GM18526 (cell line): ENCODE data around the gene R3HCC1L.

ENCODE experiments used
- POLR2A ChIP-seq: IDR thresholded peaks from 3 replicates; pipeline ENCODE4 v1.6.1; 2011; ENCODE audit not compliant: insufficient read length; ENCODE audit errors: extremely low read depth

The R3HCC1L gene

GRCh38 chr10:98212196-98212595, 77.7 kb downstream of the R3HCC1L start:
- TF ChIP-seq POLR2A: no peak

GRCh38 chr10:98213740-98214139, 79.3 kb downstream of the R3HCC1L start:
- TF ChIP-seq POLR2A: no peak

- TF ChIP-seq POLR2A: no peak
Observed at GRCh38 chr10:98215373-98215772, 80.9 kb downstream of the R3HCC1L start.

- TF ChIP-seq POLR2A: no peak
Observed at GRCh38 chr10:98217801-98218200, 83.3 kb downstream of the R3HCC1L start.

DNA sequence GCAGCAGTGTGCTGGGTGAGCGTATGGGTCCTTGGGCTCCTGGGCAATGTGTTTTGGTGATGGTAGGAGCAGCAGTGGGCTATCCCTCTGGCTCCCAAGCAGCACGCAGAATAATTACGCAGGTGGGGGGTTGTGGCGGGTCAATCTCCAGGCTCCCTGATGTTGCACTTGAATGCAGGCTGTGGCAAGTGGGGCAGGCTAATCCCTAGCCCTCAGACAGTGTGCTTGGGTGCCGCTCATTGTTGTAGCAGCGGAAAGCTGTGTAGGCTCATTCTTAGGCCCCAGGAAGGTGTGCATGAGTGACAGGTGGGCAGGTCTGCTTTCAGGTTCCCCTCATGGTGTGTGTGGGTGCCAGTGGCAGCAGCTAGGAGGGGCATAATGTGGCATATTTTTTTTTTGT, 89.4 kb downstream of the R3HCC1L start:
- TF ChIP-seq POLR2A: no peak

DNA sequence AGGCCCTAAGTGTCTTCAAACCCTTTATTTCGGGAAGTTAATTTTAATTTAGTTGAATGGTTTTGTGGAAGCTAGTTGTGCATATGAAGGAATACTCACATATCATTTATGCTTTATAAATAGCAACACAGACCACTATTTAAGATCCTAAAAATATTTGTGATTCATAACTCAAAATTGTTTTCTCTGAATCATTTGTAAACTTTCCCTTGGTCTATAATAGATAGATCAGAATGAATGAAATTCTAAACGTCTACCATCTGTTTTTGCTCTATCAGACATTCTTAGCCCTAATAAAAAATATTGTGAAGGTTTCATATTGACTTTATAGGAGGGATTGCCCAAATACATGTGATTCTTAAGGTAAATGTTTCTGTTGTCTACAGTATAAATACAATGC, 90.1 kb downstream of the R3HCC1L start:
- no peak for TF ChIP-seq POLR2A

DNA sequence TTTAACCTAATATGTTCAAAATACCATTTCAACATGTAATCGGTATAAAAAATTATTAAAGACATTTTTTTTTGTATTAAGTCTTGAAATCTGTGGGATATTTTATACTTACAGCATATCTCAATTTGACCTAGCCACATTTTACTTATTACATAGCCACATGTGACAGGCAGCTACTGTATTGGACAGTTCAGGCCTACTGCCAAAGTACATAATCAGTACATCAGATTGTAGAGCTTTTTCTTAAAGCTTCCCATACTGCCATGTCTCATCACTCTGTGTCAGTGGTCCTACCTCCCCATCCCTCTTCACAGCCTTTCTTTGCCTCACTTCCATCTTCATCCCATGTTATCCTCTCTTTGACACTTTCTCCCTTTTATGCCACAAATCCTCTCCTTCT, 90.5 kb downstream of the R3HCC1L start:
- TF ChIP-seq POLR2A: no peak

GRCh38 chr10:98226508-98227144, 92.2 kb downstream of the R3HCC1L start:
- no peak for TF ChIP-seq POLR2A

- TF ChIP-seq POLR2A: no peak
Observed at GRCh38 chr10:98231417-98231816, 97.0 kb downstream of the R3HCC1L start.

- TF ChIP-seq POLR2A: no peak
Observed at GRCh38 chr10:98235846-98236245, 101.4 kb downstream of the R3HCC1L start.

- no peak for TF ChIP-seq POLR2A
Observed at GRCh38 chr10:98236862-98237261, 102.4 kb downstream of the R3HCC1L start.

DNA sequence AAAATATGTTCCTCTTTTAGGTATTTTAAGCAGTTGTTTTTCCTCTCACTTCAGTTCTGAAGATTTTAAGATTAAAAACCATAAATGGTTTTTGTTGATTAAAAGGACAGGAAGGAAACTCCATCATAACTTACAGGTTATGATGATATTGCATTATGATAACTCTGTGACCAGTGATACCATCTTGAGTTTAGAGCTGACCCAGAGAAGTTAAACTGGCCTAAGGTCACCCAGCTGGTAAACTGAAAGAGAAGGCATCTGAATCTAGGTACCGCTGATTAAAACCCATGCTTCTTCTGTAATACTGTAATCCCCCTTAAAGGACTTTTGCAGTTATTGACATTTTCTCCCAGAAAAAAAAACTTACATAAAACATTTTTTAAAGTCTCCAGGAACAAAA, 103.9 kb downstream of the R3HCC1L start:
- TF ChIP-seq POLR2A: no peak

GRCh38 chr10:98240524-98240923, 106.1 kb downstream of the R3HCC1L start:
- TF ChIP-seq POLR2A: no peak

DNA sequence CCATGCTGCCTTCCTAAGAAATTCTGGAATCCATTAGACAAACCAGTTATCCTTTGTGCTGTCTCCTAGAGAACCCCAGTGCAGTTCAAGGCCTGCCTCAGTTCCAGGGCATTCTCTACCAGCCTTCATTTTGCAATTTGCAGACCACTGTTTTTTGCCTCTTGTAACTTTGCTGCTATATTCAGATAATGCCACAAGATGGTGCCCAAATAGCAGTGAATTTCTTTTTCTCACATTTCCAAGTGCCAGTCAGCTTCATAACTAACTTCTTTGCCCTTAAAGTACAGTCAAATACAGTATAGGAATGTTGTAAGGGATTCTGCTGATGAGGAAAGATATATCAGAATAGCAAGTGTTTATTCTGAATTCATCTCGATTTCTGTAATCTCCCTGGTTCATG, 108.4 kb downstream of the R3HCC1L start:
- TF ChIP-seq POLR2A: no peak

DNA sequence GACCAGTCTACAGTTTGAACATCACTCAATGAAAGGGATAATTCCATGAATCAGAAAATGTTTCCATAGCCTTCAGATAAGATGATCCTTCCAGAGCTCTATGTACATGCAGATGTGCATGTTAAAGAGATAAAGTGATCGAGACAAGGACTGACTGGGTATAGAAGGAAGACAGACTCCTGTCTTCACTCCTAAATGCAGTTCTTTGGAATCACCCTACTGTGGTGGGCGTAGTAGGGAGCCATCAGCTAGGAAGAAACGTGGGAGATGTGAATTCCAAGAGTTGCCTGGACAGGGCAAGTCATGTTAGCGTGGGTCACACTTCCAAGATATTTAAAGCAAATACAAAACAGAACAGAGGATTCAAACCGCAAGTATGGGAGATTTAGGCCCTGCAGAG, 109.7 kb downstream of the R3HCC1L start:
- TF ChIP-seq POLR2A: no peak

GRCh38 chr10:98244586-98244985, 110.1 kb downstream of the R3HCC1L start:
- TF ChIP-seq POLR2A: no peak
